Erythroblast (primary cell): ENCODE data around the gene FERMT2.

ENCODE experiments used
- GATA1 ChIP-seq: IDR thresholded peaks from 2 replicates; pipeline ENCODE4 v1.6.1; 2011; ENCODE audit warnings: low read depth, mild to moderate bottlenecking, control low read depth, low read length, moderate library complexity
- POLR2A ChIP-seq: IDR thresholded peaks from 2 replicates; pipeline ENCODE4 v1.6.1; 2011; ENCODE audit warnings: mild to moderate bottlenecking, low read length

DNA sequence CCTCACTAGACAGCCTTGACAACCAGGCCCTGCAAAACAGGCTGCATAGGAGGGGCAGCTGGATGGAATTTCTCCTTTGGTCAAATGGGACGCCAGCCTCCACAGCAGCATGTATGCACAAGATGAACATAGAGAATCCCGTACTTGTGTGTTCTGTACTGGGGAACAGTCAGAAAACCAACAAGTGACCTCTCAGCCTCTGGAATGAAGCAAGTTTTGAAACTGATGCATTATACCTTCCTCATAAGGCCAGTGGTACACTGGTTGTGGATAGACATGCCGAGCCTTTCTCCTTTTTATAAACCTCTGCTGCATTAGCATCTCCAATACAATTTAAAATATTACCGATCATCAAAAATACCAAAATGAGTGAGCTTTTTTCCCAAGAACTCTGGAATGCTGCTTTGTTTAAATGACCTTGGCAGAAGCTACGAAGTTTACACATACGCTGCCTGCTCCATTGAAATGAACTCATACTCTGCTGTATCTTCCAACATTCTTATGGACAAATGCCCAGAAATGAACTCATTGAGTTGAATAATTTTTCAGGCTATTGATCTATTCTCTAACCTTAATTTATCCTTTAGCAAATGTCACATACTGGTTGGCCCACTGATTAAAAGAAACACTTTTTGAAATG, 47.6 kb upstream of the FERMT2 start:
- TF ChIP-seq POLR2A (no peak), GATA1 (no peak)
